ENCODE results near the gene TUBB2B.
"Not testable (repeated sequence)": the region's sequence is repeated elsewhere in the genome, so short reads cannot be mapped to it uniquely, and the experiment has no call there.

TUBB2B gene

DNA sequence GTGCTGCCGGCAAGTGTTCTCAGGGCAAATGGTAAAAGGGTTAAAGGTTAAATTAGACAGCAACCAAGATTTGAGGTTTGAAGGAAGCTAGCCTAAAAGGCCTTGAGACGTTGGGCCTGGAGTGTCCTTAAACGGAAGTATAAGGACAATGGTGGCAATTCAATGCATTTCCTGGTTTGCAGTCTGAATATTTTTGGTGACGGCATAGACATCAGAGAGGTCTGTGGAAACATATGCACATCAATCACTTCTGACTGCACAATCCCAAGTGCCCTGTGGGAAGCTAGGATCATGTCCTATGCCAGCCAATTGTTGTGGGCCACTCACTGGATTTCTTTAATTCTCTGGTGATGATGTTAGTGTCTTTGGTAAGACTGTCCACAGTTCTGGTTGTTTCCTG is 44.4 kb downstream of the TUBB2B start:
- no peak for DNase-seq

DNA sequence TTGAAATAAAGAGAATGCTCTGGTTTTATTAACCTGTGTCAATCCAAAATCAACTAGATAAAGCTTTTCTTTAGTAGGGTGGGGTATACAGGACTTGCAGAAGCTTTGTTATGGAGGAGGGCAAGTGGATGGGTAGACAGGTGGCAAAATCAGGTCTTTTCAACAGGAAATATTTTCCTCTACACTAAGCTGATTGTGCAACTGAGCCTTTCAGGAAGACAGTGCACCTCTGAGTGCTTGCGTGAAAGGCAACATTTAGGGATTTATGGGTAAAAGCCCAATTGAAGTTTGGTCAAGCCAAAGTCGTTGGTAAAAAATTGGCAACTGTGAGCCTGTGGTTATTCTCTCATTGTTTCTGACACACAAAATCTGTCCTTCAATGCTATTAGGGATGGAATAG is 46.3 kb downstream of the TUBB2B start:
- no peak for DNase-seq

- DNase-seq: not testable (repeated sequence)
Measured at GRCh38 chr6:3179945-3180344, 47.5 kb downstream of the TUBB2B start.

- not testable (repeated sequence) for DNase-seq
Measured at GRCh38 chr6:3178666-3179065, 48.8 kb downstream of the TUBB2B start.

DNA sequence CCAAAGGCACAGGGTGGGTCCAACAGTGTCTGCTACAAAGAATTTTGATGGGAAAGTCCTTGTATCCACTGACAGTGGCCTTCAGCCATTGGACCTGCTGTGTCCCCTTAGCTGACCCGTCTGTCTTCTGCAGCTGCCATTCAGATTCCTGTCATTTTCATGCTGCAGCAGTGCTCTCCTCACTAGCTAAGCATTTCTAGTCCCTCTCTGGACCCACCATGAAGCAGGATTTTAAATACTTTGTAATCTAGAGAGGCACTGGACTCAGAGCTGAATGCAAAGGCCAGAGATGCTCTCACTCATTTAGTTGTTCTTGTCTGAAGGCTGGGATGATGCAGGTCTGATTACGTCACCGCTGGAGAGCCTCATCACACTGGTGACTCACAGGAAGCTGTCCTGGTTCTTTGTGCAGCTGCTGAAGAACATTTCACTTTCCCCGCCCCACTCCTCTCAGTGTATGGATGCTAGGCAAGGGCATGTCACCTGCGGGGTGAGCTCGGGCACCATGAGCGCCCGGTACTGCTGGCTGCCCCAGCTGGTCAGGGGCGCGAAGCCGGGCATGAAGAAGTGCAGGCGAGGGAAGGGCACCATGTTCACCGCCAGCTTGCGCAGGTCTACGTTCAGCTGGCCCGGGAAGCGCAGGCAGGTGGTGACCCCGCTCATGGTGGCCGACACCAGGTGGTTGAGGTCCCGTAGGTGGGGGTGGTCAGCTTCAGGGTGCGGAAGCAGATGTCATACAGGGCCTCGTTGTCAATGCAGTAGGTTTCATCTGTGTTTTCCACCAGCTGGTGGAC is 50.7 kb downstream of the TUBB2B start:
- DNase-seq: no peak

DNA sequence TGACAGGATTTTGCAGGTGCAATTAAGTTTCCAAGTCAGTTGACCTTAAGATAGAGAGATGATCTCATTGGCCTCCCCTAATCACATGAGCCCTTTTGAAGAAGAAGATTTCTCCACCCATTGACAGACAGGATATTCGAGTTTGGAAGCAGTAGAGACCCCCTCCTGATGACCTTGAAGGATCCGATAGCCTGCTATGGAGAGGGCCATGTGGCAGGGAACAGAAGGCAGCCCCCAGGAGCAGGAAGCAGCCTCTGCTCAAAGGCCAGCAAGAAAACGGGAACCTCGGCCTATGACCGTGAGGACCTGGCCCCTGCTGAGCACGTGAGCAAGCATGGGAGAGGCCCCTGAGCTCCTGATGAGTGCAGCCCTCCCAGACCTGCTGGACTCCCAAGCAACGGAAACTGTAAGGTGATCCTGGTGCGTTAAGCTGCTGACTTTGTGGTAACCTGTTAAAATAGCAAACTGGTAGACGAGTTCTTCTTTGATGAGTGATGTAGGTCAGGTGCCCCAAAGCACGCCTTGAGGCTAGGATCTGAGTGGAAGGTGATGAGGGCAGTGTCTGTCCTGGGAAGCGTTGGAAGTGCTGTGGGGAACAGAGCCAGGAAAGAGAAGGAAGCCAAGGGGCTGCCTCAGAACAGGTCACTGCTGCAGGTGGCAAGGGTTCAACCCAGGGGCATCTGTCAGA is 51.6 kb downstream of the TUBB2B start:
- DNase-seq: no peak
